ENCODE results near the gene SLC30A1.

DNA sequence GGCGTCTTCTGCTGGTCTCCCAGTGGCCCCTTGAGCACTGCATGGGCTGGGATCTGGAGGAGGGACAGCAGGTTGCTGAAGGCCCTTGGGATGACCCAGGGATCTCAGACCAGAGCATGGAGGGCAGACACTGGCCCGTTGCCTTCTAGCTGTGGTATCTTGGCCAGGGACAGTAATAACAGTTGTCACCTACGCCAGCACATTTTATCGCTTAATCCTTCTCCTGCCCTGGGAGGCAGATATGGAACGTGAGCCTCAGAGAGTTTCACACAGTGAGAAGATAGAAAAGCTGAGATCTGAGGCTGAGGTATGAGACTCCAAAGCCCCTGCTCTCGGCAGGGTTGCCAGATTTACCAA is 46.9 kb downstream of the SLC30A1 start:
- TF ChIP-seq, protein P1, sequence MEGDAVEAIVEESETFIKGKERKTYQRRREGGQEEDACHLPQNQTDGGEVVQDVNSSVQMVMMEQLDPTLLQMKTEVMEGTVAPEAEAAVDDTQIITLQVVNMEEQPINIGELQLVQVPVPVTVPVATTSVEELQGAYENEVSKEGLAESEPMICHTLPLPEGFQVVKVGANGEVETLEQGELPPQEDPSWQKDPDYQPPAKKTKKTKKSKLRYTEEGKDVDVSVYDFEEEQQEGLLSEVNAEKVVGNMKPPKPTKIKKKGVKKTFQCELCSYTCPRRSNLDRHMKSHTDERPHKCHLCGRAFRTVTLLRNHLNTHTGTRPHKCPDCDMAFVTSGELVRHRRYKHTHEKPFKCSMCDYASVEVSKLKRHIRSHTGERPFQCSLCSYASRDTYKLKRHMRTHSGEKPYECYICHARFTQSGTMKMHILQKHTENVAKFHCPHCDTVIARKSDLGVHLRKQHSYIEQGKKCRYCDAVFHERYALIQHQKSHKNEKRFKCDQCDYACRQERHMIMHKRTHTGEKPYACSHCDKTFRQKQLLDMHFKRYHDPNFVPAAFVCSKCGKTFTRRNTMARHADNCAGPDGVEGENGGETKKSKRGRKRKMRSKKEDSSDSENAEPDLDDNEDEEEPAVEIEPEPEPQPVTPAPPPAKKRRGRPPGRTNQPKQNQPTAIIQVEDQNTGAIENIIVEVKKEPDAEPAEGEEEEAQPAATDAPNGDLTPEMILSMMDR (IDR thresholded peaks at IDR 0.05) = no peak
- TF ChIP-seq EZH2phosphoT487 (IDR thresholded peaks at IDR 0.05) = no peak
